ENCODE measurements around the gene LMO2.

DNA sequence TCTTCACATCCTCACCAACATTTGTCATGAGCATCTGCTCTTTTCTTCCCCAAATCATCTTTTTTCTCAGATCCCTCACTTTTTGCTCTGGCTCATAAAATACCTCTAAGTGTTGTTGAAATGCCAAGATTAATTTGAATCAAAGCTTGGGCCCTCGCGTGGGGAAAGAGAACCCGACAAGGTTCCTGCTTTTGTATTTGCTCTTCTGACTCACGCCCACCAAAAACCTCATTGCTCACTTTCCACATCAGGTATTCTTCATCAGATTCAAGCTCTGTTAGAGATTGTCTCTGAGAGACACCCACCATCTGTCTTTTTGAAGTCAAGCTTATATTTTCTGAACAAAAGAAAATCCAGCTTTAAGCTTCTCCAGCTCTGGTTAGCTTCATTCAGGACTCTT lies 64.7 kb downstream of the LMO2 start:
- no peak for TF ChIP-seq POLR2A (IDR thresholded peaks at IDR 0.05; ENCODE audit: low read depth, low read length)
- TF ChIP-seq POLR2AphosphoS5 (IDR thresholded peaks at IDR 0.05; ENCODE audit: low read depth, low read length): no peak
- TF ChIP-seq PAX5 (IDR thresholded peaks at IDR 0.05; ENCODE audit: insufficient read depth, low read length, severe bottlenecking): no peak
- TF ChIP-seq POU2F2 (IDR thresholded peaks at IDR 0.05; ENCODE audit: low read depth, low read length): no peak
- no peak for TF ChIP-seq TAF1 (IDR thresholded peaks at IDR 0.05; ENCODE audit: low read depth, low read length)
- TF ChIP-seq SPI1 (IDR thresholded peaks at IDR 0.05; ENCODE audit: low read depth, low read length): no peak
